ENCODE results near the gene PRKG1. TPM values are rescaled to one million over a fixed set of nuclear protein-coding genes. Genes with fewer than 3 reads are reported as not detected.

PRKG1 gene
- total RNA-seq, 4 donors from 2014 or later, result 17.1 to 36.4 (median 25.8) TPM

GRCh38 chr10:52316001-52316400 is 1241.7 kb downstream of the PRKG1 start:
- no peak for ATAC-seq (ENCODE audit: low FRiP score)
- no peak for TF ChIP-seq CTCF (IDR thresholded peaks at IDR 0.05)
- no peak for DNase-seq (ENCODE audit: low spot score)

DNA sequence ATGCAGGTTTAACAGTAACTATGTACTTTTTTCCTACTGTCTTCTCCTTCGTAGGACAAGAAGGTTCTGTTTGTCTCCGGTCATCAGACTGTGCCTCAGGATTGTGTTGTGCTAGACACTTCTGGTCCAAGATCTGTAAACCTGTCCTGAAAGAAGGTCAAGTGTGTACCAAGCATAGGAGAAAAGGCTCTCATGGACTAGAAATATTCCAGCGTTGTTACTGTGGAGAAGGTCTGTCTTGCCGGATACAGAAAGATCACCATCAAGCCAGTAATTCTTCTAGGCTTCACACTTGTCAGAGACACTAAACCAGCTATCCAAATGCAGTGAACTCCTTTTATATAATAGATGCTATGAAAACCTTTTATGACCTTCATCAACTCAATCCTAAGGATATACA is 1242.2 kb downstream of the PRKG1 start:
- ATAC-seq (ENCODE audit: low FRiP score) (no peak), DNase-seq (ENCODE audit: low spot score) (no peak)
- TF ChIP-seq CTCF (IDR thresholded peaks at IDR 0.05), result no peak

GRCh38 chr10:52318136-52318701 is 1243.9 kb downstream of the PRKG1 start:
- no peak for ATAC-seq (ENCODE audit: low FRiP score)

GRCh38 chr10:52318822-52319464 is 1244.7 kb downstream of the PRKG1 start:
- DNase-seq (ENCODE audit: low spot score), result no peak
- peak; percentile 86 for ATAC-seq (ENCODE audit: low FRiP score)
- TF ChIP-seq CTCF (IDR thresholded peaks at IDR 0.05), result no peak

More at GRCh38 chr10:52318136-52318701, 1243.9 kb downstream of the PRKG1 start:
- no peak for TF ChIP-seq CTCF (IDR thresholded peaks at IDR 0.05)
- no peak for DNase-seq (ENCODE audit: low spot score)

DNA sequence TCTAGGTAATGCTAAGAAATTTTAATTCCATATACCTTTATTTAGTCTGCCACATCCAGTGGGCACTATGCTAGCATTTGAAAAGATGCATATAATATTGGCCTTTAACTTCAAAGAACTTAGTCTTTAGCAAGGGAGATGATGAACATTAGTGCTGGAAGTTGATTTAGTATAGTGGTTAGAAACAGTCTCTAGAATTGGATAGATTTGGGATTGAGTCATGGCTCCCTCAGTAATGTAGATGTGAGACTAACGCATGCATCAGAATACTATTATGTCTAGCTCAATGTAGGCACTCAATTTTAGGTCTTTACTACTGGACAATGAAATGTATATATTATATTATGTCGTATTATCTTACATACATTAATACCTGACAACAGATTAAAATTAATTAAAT is 1245.6 kb downstream of the PRKG1 start:
- no peak for ATAC-seq (ENCODE audit: low FRiP score)
- DNase-seq (ENCODE audit: low spot score), result no peak
- no peak for TF ChIP-seq CTCF (IDR thresholded peaks at IDR 0.05)

GRCh38 chr10:52322323-52322722 is 1248.0 kb downstream of the PRKG1 start:
- TF ChIP-seq CTCF (IDR thresholded peaks at IDR 0.05), result no peak
- DNase-seq (ENCODE audit: low spot score), result no peak
- no peak for ATAC-seq (ENCODE audit: low FRiP score)

DNA sequence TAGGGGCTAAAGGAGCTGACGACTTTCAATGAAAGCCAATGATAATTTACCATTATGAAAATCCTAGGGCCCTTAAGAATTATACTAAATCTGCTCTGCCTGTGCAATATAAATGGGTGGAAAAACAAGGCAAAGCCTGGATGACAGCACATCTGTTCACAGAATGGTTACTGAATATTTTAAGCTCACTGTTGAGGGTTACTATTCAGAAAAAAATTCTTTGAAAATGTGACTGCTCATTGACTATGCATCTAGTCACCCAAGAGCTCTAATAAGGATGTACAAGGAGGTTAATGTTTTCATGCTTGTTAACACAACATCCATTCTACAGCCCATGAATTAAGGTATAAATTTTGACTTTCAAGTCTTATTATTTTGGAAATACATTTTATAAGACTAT is 1248.6 kb downstream of the PRKG1 start:
- DNase-seq (ENCODE audit: low spot score) (no peak), ATAC-seq (ENCODE audit: low FRiP score) (no peak)
- TF ChIP-seq CTCF (IDR thresholded peaks at IDR 0.05), result no peak

All from omental fat pad (tissue), 4 donors.